IPS-11a (cell line): ENCODE measurements around the gene R3HDM2.

Experiments used
- H3K4me3 ChIP-seq: one replicate; pipeline ENCODE4 v1.5.1; 2013; ENCODE audit warnings: low read depth, low read length, control low read depth

R3HDM2 gene

GRCh38 chr12:57219993-57220754 lies 210.7 kb downstream of the R3HDM2 start:
- H3K4me3 ChIP-seq: no peak overlapping the region

- no peak overlapping the region for H3K4me3 ChIP-seq
These were observed 211.4 kb downstream of the R3HDM2 start for GRCh38 chr12:57219205-57219992.

- H3K4me3 ChIP-seq: no peak overlapping the region
These were observed 212.6 kb downstream of the R3HDM2 start for GRCh38 chr12:57218030-57218853.

- peak overlapping the region; percentile 14 for H3K4me3 ChIP-seq
These were observed 213.6 kb downstream of the R3HDM2 start for GRCh38 chr12:57216921-57217879.

GRCh38 chr12:57216014-57216911 lies 214.6 kb downstream of the R3HDM2 start, which contains the start of gene NXPH4:
Gene NXPH4, plus strand, starts transcription at chr12:57216794. Its CDS starts 176 bp downstream, at chr12:57216970.
- peak within 1 kb of the TSS; percentile 29 for H3K4me3 ChIP-seq

- no peak overlapping the region for H3K4me3 ChIP-seq
These were observed 215.2 kb downstream of the R3HDM2 start for GRCh38 chr12:57215668-57216013.

- H3K4me3 ChIP-seq: no peak overlapping the region
These were observed 215.8 kb downstream of the R3HDM2 start for GRCh38 chr12:57215065-57215464.

GRCh38 chr12:57214398-57214781 lies 216.5 kb downstream of the R3HDM2 start:
- no peak overlapping the region for H3K4me3 ChIP-seq

GRCh38 chr12:57213763-57214397 lies 217.0 kb downstream of the R3HDM2 start:
- no peak overlapping the region for H3K4me3 ChIP-seq

GRCh38 chr12:57213058-57213715 lies 217.7 kb downstream of the R3HDM2 start:
- H3K4me3 ChIP-seq: no peak overlapping the region

- H3K4me3 ChIP-seq: no peak overlapping the region
These were observed 218.2 kb downstream of the R3HDM2 start for GRCh38 chr12:57212701-57213057.

GRCh38 chr12:57211791-57212700 lies 218.8 kb downstream of the R3HDM2 start:
- H3K4me3 ChIP-seq: no peak overlapping the region

- H3K4me3 ChIP-seq: no peak overlapping the region
These were observed 219.7 kb downstream of the R3HDM2 start for GRCh38 chr12:57210926-57211692.

- no peak overlapping the region for H3K4me3 ChIP-seq
These were observed 220.4 kb downstream of the R3HDM2 start for GRCh38 chr12:57210461-57210860.

- no peak overlapping the region for H3K4me3 ChIP-seq
These were observed 220.9 kb downstream of the R3HDM2 start for GRCh38 chr12:57209916-57210315.

GRCh38 chr12:57208631-57209282 lies 222.1 kb downstream of the R3HDM2 start:
- H3K4me3 ChIP-seq: no peak overlapping the region
